Stimulated activated CD4-positive, alpha-beta T cell treated with anti-CD3 and anti-CD28 coated beads, TNF-alpha, amount 100 ng/mL, for 24 hours (primary cell): Measurements from ENCODE around the gene UBE3D.
"Not testable (repeated sequence)": the region's sequence is repeated elsewhere in the genome, so short reads cannot be mapped to it uniquely, and the experiment has no call there.

Source experiments
- DNase-seq, 3 experiments: peaks; one replicate each; pipeline ENCODE4 v3.0.0-alpha.2; 2020; ENCODE audit warnings: low read depth in 3 of 3

The UBE3D gene

DNA sequence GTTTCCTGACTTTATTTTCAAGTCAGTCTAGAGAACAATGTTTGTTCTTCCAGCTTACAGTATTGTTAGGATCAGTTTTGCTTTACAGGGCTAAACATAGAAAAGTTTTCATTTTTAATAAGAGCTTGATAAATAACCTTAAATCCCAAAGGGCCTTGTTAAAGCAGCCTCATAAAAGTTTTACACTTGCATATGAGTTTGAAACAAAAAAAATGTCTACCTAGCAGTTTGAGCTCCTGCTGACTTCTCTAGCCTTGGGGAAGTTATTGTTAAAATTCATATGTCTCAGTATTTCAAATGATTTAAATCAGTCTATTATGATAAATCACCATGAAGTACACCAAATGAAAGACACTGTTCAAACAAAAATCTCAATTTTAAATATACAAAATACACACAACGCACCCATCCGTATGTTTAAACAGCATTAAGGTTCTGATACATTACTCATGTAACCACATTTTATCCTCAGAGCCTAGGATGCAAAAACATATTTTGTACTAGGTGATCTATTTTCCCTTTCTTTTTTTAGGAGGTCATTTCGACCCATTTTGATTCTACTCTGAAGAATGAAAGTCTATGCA, 87.2 kb downstream of the UBE3D start:
- DNase-seq, result no peak

DNA sequence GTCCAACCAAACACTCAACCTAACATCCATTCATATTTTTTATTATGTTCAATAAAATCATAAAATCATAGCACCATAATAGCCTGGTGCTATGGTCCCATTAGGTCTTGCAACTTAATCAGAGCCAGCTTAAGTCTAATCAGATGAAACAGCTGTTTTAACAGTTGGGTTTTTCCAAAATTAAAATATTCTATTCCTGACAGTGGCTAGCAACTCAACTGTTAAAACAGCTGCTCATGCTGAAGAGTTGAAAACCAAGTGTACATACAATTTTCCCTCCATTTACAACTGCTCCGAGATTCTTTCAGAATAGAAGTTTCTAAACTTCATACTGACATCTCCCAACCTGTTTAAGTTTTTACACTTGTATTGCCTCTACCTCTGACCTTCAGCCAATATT, 89.5 kb downstream of the UBE3D start:
- no peak for DNase-seq

DNA sequence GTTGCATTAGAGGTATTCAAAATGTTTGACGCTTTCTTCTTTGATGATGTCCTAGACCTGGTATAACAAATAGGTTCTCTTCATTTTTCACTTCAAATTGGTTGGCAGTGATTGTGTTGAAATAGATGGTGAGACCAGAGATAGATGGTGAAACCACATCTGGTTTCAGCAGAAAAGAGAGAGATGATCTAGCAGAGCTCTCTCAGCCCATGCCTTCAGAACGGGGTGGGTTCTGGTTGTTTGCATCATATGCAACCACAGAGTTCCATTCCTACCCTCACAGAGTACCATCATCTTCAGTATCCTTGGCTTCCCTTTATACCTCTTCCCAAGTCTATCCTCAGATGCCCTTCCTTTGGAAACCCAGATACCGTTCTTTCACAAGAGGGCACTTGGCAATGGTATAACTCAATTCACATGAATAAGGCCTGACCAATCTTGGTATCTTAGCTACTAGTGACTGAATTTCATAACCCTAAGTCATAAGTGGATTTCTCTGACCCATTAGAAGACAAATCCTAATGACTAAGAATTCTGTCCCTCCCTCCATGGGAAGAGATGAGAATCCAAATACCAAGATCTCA, 93.7 kb downstream of the UBE3D start:
- no peak for DNase-seq

GRCh38 chr6:82970839-82971238, 94.8 kb downstream of the UBE3D start:
- no peak for DNase-seq

DNA sequence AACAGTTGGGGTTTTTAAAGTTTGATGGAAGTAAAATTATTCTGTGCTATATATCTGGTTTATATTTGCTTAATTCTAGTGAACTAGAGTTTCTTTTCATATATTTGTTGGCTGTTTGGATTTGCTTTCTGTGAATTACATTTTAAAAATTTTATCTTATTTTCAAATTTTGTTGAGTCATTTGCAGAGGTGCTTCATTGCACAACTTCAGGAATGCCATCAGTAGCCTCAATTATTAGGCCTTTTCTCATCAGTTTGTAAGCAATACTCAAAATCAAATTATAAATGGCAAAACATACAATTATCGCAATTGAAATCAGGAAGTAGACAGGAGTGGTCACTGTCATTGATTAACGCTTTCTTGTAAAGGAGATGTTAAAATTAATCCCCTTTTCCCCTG, 96.9 kb downstream of the UBE3D start:
- DNase-seq, result no peak

DNA sequence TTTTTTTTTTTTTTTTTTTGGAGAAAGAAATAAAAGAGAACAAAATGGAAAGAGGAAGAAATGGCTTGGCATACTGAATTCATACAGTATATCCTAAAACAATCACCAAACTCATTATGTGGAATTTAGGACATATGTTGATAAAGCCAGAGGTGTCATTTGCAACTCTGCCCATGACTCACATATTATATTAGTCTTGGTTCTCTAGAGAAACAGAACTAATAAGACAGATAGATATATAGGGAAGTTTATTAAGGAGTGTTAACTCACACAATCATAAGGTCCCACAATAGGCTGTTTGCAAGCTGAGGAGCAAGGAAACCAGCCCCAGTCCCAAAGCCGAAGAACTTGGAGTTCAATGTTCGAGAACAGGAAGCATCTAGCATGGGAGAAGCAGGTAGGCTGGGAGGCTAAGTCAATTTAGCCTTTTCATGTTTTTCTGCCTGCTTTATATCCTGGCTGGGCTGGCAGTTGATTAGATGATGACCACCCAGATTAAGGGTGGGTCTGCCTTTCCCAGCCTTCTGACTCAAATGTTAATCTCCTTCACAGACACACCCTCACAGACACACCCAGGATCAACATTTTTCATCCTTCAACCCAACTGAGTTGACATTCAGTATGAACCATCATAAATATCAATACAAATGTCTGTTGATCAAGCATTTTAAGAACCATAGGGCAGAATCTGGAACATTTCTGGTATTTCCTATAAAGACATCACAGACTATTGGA, 102.3 kb downstream of the UBE3D start:
- no peak for DNase-seq

GRCh38 chr6:82959385-82959941, 106.2 kb downstream of the UBE3D start:
- DNase-seq, result no peak

DNA sequence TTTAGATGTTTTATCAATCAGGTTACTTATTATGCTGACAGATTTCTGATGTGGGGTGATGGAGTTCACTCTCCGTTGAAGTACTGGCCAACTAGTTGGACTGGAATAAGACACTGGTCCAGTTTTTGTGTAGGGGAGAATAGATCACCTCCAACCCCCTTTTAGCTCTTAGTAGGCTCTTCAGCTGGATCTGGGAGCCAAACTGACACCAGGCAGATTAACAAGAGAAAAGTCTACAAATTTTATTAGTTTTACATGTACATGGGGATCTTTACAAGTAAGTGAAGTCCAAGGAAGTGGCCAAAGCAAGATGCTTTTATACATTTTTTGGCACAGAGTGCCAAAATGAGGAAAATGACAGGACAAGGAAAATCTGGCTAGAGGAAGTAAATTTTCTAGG, 107.1 kb downstream of the UBE3D start:
- DNase-seq, result no peak

GRCh38 chr6:82957868-82958245, 107.8 kb downstream of the UBE3D start:
- no peak for DNase-seq

GRCh38 chr6:82957171-82957867, 108.3 kb downstream of the UBE3D start:
- DNase-seq, result no peak

GRCh38 chr6:82955841-82956240, 109.8 kb downstream of the UBE3D start:
- DNase-seq, result no peak

GRCh38 chr6:82954937-82955577, 110.6 kb downstream of the UBE3D start:
- DNase-seq, result no peak

- DNase-seq, result no peak
Measured at GRCh38 chr6:82954356-82954755, 111.3 kb downstream of the UBE3D start.

DNA sequence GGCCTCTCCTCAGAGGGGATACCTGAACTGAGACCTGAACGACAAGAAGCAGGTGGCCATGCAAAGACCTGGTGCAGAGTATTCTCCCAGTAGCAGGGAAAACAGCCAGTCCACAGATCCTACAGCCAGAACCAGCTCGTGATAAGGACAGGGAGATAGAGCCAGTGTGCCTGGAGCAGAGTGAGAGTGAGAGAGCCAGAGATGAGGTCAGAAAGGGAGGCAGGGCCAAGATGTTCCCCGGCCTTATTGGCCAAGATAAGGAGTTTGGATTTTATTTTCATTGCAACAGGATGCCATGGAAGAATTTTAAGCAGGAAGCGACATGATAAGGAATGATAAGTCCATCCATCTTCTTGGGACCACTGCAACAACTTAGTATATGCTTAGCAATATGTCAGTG, 111.8 kb downstream of the UBE3D start:
- no peak for DNase-seq

- no peak for DNase-seq
Measured at GRCh38 chr6:82951935-82952334, 113.7 kb downstream of the UBE3D start.

DNA sequence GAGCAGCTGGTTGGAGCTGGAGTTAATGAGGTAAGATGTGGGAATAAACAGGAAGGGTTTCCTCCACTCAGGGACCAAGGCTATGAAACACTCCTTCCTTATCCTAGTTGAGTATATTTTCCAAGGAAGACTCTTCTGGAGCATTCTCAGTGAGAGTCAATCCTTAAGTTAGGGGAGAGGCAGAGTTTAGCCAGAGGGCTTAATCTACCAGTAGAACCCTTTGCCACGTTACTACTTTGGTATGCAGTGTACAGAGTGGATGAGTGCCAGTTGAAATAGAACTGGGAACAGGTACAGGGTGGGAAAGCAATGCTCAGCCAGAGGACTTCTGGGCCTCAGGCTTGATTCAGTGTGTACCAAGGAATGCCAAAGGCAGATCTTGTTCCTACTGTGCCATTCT, 114.3 kb downstream of the UBE3D start:
- DNase-seq, result no peak

DNA sequence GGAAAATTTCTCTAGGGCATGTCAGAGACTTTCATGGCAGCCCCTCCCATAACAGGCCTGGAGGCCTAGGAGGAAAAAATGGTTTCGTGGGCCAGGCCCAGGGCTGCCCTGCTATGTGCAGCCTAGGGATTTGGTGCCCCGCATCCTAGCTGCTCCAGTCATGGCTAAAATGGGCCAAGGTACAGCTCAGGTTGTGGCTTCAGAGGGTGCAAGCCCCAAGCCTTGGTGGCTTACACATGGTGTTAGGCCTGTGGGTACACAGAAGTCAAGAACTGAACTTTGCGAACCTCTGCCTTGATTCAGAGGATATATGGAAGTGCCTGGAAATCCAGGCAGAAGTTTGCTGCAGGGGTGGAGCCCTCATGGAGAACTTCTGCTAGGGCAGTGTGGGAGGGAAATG, 134.7 kb downstream of the UBE3D start:
- not testable (repeated sequence) for DNase-seq

DNA sequence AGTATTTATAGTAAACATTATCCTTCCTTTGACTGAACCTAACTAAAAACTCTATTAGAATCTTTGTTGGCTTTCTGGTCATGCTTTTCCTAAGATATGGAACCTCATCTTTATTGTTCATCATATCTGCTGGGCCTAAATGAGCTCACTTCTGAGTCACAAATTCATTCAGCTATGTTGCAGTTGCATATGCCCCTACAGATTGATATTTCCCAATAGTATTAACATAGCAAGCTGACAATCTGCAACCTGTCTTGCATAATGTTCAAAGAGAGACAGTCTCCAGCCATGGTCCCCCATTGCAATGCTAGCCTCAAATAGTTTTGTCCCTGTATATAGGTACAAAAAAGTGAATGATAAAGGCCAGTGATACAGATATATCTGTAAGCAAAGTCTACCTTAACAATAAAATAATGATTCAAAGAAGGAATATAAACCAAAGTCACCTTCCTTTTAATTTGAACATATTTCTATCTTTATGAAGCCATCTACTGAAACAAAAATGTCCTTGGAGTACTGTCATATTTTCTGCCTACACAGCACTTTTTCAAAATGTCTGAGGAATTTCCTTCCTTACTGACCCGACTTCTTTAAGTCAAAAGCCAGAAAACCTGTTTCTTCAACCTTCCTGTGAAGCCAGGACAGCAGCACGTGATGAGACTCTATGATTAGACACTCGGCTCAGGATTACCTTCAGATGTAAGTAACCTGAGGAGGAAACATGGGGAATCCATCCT, 140.7 kb downstream of the UBE3D start:
- DNase-seq, result no peak

GRCh38 chr6:82921258-82921657, 144.4 kb downstream of the UBE3D start:
- no peak for DNase-seq

DNA sequence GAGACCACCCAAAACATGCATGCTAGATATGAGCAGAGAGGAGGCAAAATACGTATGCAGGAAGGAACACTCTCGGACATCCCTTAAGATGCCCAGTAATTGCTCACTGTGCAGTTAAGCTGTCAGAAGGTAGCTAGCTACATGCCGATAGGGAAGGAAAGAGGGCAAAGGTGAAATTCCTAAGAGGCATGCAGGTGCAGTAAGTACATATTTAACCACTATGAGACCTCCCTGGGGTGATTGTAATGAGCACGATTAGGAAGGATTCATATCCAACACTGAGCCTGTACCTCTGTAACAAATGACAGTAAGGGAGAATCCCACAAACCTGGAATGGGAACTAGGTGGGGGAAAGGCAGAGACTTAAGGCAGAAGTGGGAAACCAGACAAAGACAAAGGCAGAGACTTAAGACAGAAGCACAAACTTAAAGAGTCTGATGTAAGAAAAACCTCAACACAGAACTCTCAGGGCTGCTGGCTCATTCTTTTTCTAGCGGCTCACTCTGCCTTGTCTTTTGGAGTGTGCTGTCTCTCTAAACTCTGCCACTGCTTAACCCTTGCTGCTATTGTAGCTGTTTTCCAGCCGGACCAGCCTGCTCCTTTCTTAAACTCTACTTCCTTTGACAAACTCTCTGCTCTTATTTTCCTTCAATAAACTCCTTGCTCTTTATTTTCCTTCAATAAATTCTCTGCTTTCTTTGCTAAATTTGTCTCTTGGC, 148.1 kb downstream of the UBE3D start:
- no peak for DNase-seq

DNA sequence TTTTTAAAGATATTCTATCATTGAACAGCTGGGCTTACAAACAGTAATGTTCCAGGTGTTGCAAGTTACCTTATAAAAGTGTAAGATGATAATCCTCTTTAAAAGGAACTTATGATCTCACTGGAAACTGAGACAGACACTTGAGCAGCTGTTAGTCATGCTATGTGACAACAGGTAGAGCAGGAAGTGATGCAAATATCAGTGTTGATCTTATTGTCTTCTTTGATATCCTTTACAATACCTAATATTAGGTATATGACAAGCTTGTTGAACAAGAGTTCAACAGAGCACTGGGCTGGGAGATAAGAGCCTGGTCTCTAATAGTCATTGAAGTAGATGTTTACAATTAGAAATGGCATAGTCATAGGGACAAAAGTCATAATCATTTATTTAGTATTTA, 150.0 kb downstream of the UBE3D start:
- DNase-seq, result no peak
